CD4-positive, alpha-beta T cell treated with Interferon gamma for 1 hour (primary cell): ENCODE data around the gene GDPD3.

Experiments
- DNase-seq: peaks from one replicate; pipeline ENCODE4 v3.0.0-alpha.2; 2020

The GDPD3 gene

DNA sequence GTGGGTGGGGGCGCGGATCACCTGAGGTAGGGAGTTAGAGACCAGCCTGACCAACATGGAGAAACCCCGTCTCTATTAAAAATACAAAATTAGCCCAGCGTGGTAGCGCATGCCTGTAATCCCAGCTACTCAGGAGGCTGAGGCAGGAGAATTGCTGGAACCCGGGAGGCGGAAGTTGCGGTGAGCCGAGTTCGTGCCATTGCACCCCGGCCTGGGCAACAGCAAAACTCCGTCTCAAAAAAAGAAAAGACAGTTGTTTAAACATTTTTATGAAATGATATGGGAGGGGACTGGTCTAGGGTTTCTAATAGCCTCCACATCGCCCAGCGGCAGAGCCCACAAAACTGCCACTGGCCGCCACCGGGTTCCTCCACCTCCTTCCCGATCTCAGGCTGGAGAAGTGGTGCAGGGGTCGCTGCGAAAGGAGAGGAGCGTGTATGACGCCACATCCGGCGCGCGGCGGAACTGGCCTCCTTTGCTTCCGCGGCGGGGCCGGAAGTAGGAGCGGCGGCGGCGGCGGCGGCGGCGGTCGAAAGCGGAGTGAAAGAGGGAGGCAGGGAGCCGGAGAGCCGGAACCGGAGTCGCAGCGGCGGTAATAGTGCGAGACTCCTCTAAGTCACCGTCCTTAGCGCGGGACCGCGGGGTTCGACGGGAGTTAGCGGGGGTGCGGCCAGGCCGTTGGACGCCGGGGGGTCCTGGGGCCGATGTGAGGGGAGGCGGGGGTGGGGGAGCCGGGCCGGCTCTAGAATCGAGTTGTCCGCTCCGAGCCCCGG is 37.6 kb downstream of the GDPD3 start, which contains the start of gene PPP4C:
TSS of gene PPP4C (plus strand) at position 492 of the 773 bp plus-strand sequence. CDS start 384 bp downstream, outside the sequence.
- DNase-seq = peak; percentile 86

DNA sequence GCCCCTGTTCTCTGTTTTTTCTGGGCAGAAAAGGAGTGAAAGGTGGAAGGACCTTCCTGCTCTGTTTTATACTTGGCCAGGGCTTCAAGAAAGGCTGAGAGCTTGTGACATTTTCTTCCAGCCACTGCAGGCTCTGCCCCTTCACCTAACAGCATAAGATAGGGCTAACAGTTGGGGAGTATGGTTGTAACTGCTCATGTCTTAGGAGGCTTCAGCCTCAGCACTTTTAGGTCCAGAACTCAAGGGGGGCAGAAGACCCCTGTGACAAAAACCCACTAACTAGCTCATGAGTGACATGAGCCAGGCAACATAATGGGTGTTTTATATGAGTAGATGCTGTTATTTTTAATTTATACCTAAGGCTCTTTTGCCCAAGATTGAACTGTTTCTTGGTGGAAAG is 42.8 kb downstream of the GDPD3 start:
- no peak for DNase-seq

DNA sequence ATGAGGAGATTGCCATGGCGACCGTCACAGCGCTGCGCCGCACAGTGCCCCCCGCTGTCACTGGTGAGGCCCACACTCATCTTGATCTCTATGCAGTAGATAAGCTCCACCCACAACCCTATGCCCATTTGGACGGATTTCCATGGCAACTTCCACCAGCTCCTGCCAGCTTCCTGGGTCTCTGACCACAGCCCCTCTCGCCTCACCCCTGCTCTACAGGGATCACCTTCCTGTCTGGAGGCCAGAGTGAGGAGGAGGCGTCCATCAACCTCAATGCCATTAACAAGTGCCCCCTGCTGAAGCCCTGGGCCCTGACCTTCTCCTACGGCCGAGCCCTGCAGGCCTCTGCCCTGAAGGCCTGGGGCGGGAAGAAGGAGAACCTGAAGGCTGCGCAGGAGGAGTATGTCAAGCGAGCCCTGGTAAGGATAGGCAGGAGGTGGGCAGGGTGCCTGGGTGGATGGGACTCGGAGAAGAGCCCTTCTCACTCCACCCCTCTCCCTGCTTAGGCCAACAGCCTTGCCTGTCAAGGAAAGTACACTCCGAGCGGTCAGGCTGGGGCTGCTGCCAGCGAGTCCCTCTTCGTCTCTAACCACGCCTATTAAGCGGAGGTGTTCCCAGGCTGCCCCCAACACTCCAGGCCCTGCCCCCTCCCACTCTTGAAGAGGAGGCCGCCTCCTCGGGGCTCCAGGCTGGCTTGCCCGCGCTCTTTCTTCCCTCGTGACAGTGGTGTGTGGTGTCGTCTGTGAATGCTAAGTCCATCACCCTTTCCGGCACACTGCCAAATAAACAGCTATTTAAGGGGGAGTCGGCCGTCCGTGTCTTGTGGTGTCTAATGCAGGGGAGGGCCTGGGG is 43.5 kb downstream of the GDPD3 start:
- no peak for DNase-seq

DNA sequence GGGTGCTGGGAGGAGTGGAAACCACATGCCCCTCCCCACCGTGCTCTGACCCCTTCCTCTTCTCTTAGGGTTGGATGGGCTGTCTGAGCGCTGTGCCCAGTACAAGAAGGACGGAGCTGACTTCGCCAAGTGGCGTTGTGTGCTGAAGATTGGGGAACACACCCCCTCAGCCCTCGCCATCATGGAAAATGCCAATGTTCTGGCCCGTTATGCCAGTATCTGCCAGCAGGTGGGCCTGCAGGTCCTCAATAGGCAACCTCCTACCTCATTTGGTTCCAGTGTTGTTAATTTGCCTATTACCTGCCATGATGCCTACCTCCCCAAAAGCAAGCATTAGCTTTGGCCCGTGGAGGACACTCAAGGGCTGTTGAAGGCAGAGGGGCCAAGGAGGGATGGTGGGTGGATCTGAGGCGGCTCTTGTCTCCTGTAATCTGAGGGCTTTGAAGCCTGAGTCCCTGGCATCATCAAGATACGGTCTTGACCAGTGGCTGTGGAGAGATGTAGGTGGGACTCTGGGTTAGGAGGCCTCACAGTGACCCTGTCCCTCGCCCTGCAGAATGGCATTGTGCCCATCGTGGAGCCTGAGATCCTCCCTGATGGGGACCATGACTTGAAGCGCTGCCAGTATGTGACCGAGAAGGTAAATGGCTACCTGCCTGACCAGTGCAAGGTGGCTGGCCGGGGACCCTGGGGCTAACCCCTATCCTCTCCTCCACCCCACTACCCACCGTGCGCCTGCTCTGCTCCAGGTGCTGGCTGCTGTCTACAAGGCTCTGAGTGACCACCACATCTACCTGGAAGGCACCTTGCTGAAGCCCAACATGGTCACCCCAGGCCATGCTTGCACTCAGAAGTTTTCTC is 44.4 kb downstream of the GDPD3 start:
- peak; percentile 54 for DNase-seq

GRCh38 chr16:30068333-30068732 is 45.0 kb downstream of the GDPD3 start:
- DNase-seq = no peak

DNA sequence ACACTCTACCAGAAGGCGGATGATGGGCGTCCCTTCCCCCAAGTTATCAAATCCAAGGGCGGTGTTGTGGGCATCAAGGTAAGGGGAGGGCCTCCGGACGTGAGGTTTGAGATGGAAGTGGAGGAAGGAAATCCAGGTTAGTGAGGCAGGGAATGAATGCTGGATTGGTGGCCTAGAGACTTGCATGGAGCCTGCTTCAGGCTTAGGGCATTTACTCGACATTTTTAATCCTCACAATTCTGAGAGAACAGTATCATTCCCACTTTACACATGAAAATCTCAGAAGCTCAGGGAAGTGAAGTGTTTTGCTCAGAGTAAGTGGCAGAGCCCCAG is 45.8 kb downstream of the GDPD3 start:
- DNase-seq = no peak

GRCh38 chr16:30066761-30067583 is 46.4 kb downstream of the GDPD3 start:
- no peak for DNase-seq

GRCh38 chr16:30065943-30066760 is 47.2 kb downstream of the GDPD3 start:
- DNase-seq = no peak

DNA sequence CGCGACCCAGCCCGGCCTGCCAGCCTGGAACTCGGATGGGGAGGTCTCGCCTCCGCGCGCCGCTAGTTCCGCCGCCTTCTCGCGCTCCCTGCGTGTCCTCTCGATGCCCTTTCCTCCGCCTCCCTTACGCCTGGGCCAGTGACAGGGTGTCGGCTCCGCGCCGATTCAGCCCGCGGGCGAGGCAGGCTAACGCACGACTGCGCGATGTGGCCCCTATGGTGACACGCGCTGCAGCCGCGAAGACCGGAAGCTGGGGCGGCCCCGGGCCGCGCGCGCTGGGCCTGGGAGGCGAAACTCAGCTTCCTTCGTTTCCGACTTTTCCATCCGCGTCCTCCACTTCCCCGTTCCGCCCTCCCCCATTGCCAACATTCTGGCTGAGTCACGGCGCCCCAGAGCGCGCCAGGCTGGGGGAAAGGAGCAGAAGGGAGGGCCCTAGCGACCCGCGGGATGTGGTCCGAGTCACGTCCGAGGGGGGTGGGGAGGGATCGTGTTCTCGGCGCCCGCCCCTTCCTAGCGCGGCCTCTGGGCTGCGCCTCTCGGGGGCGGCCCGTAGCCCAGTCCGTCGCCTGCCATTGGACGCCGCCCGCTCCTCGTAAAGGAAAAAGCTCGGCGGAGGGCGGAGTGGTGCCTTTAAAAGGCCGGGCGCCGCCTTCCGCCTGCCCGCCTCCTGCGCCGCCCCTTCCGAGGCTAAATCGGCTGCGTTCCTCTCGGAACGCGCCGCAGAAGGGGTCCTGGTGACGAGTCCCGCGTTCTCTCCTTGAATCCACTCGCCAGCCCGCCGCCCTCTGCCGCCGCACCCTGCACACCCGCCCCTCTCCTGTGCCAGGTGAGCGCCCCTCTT is 48.0 kb downstream of the GDPD3 start, which contains the start of gene ALDOA:
TSS of gene ALDOA (plus strand) at position 659 of the 841 bp plus-strand sequence. CDS start 1,138 bp downstream, outside the sequence.
- DNase-seq = peak; percentile 95

- DNase-seq = no peak
Measured at GRCh38 chr16:30064729-30065101, 48.6 kb downstream of the GDPD3 start.

DNA sequence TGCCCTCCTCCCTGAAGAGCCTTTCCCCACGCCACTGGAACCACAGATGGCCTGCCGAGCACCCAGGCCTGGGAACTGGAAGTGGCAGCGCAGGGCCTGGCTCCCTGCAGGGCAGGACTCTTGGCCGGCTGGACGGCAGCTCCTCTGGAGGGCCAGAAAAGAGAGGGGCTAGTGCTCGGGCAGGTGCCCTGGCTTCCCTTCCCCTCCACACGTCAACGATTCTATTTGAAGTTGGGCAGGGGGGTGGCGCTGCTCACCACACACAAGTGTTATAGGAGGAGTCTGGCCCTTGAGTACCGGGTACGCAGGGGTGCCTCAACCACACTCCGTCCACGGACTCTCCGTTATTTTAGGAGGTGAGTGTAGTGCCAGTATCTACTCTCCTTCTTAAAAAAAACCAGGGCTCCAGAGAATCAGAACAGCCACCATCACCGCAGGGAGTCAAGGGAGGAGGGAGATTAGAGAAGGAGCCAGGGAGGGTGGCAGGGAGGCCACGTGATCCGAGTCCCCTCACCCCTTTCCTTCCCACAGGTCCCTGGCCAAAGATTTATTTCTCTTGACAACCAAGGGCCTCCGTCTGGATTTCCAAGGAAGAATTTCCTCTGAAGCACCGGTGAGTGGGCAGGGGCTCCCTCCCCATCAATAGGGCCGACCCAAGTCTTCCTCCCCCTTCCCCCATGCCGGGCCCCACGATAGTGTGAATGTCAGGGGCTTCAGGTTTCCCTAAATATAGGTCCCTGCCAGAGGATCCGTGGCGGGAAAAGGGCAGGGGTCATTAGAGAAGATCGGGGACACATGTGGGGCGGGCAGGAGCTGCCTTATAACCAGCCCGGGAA is 49.2 kb downstream of the GDPD3 start:
- peak; percentile 77 for DNase-seq

DNA sequence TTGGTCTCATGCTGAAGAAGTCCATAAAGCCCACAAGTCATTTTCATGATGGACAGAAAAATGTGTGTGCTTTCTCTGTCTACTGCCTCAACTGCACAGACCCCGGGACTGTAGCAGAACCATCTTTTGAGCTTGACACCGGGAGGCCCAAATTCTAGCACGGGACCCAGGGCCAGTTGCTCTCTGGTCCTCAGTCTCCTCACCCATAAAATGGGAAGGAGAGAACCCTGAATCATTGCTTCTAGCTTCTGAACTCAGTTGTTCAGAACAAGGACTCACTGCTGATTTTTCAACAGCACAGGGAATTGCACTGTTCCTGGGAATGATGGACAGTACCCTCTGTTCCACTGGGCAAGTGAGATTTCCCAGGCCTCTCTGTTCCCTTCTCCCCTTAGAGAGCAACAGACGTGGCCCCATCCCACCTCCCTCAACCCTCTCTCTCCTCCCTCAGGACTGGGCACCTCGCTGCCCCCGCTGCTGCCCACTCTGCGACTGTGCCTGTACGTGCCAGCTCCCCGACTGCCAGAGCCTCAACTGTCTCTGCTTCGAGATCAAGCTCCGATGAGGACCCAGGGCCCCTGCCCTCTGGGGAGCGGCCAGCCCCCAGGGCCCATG is 50.0 kb downstream of the GDPD3 start:
- no peak for DNase-seq

- no peak for DNase-seq
Measured at GRCh38 chr16:30060836-30061554, 52.3 kb downstream of the GDPD3 start.

DNA sequence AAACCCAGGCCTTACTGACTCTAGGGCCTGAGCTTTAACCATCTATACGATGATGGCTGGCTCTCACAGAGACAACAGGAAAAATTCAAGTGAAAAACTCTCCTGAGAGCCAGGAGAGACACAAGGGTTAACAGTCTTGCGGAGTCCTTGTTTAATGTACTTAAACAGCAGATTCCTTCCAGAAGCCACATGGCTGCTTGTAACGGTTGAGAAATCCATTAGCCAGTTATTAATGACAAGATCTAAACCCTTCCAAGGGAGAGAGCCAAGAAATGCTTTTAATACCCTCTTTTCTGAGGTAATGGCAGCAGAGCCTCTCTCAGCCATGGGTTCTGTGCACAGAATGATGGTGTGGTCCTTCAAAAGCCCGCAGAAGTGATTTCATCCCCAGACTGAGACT is 53.0 kb downstream of the GDPD3 start:
- DNase-seq = no peak

DNA sequence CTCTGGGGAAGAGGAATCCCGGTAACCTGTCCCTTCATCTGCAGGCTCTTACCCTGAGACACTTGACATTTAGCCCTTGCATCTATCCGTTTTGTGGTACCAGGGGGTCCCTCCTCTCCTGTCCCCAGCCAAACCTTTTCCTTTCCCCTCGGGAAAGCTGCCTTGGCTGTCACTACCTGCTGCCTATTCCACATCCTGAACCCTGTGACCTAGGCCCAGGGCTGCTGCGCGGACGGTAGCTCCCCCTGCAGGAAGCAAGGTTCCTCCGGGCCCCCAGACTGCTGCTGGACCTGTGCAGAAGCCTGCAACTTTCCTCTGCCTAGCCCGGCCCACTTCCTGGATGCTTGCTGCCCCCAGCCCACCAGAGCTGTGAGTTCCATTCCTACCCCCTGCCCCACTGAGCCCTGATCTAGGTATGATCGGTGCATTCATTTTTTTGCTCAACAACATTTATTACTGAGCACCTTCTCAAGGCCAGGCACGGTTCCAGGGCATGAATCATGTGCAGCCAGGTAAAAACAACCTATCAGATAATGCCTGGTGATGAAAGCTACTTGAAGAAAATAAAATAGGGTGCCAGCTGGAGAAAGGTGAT is 58.3 kb downstream of the GDPD3 start:
- peak; percentile 31 for DNase-seq
